ENCODE data around the gene RNF17.

Gene RNF17

GRCh38 chr13:24910502-24911132 is 146.6 kb downstream of the RNF17 start (continued):
- no peak for TF ChIP-seq ZNF18 (tag by site-specific recombination; IDR thresholded peaks at IDR 0.05)

DNA sequence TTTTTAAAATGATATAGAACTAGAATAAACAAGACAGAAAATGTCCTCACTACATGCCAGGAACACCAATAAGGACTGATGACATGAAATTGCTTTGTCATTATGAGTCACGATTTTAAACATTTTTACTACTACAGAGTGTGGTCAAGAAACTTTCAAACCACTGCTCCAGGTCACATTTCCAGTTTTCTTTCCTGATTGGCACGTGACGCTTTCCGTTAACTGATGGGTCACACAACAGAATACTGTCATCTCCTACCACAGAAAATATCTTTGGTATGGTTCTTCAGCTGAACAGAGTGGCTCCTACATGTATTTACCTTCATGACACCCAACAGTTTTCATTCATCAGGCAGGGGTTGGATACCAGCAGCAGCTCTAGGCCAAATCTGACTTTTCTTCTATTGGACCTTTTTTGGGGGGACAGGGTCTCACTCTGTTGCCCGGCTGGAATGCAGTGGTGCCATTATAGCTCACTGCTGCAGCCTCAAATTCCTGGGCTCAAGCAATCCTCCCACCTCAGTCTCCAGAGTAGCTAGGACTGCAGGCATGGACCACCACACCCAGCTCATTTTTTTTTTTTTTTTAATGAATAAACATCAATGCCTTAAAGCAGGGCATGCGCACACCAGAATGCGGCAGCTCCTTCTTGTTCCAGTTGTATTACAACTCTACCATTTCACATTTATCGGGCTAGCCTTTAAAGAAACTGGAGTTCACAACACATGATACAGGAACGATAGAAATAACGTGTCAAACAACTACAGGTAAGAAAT is 147.4 kb downstream of the RNF17 start:
- POLR2A ChIA-PET = interaction anchor here (0.6 kb wide), 2 partner anchors 22 to 46 kb away, joined by 3 read pairs; no protein-coding TSS in a partner anchor

More for the DNA sequence above, 147.4 kb downstream of the RNF17 start:
- H3K9me3 ChIP-seq (ENCODE audit: control insufficient read depth, insufficient read depth, low read depth, low read length) = no peaks in the 10 kb centered on the region
- H3K27ac ChIP-seq (ENCODE audit: extremely low read depth, low read depth, low read length) = no peak overlapping the region
- no peaks in the 10 kb centered on the region; the same call in 1 of the 2 replicates for H3K4me1 ChIP-seq (ENCODE audit: control insufficient read depth, insufficient read depth, low read length)
- no peak for TF ChIP-seq ZNF426 (tag by site-specific recombination; IDR thresholded peaks at IDR 0.05)
- TF ChIP-seq PRDM6 (tag by site-specific recombination; IDR thresholded peaks at IDR 0.05) = no peak
- TF ChIP-seq, protein P1, sequence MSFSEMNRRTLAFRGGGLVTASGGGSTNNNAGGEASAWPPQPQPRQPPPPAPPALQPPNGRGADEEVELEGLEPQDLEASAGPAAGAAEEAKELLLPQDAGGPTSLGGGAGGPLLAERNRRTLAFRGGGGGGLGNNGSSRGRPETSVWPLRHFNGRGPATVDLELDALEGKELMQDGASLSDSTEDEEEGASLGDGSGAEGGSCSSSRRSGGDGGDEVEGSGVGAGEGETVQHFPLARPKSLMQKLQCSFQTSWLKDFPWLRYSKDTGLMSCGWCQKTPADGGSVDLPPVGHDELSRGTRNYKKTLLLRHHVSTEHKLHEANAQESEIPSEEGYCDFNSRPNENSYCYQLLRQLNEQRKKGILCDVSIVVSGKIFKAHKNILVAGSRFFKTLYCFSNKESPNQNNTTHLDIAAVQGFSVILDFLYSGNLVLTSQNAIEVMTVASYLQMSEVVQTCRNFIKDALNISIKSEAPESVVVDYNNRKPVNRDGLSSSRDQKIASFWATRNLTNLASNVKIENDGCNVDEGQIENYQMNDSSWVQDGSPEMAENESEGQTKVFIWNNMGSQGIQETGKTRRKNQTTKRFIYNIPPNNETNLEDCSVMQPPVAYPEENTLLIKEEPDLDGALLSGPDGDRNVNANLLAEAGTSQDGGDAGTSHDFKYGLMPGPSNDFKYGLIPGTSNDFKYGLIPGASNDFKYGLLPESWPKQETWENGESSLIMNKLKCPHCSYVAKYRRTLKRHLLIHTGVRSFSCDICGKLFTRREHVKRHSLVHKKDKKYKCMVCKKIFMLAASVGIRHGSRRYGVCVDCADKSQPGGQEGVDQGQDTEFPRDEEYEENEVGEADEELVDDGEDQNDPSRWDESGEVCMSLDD (tag by site-specific recombination; IDR thresholded peaks at IDR 0.05) = no peak
- TF ChIP-seq ZNF585B (tag by site-specific recombination; IDR thresholded peaks at IDR 0.05) = no peak
- no peak for TF ChIP-seq GLI4 (tag by site-specific recombination; IDR thresholded peaks at IDR 0.05)
- TF ChIP-seq FEZF1 (tag by site-specific recombination; IDR thresholded peaks at IDR 0.05) = no peak
- TF ChIP-seq, protein P2, sequence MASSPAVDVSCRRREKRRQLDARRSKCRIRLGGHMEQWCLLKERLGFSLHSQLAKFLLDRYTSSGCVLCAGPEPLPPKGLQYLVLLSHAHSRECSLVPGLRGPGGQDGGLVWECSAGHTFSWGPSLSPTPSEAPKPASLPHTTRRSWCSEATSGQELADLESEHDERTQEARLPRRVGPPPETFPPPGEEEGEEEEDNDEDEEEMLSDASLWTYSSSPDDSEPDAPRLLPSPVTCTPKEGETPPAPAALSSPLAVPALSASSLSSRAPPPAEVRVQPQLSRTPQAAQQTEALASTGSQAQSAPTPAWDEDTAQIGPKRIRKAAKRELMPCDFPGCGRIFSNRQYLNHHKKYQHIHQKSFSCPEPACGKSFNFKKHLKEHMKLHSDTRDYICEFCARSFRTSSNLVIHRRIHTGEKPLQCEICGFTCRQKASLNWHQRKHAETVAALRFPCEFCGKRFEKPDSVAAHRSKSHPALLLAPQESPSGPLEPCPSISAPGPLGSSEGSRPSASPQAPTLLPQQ (tag by site-specific recombination; IDR thresholded peaks at IDR 0.05) = no peak
- no peak for TF ChIP-seq ZNF488 (tag by site-specific recombination; IDR thresholded peaks at IDR 0.05)
- no peak for TF ChIP-seq ZNF473 (tag by site-specific recombination; IDR thresholded peaks at IDR 0.05)
- no peak for TF ChIP-seq ZNF768 (tag by site-specific recombination; IDR thresholded peaks at IDR 0.05)
- TF ChIP-seq, protein P3, sequence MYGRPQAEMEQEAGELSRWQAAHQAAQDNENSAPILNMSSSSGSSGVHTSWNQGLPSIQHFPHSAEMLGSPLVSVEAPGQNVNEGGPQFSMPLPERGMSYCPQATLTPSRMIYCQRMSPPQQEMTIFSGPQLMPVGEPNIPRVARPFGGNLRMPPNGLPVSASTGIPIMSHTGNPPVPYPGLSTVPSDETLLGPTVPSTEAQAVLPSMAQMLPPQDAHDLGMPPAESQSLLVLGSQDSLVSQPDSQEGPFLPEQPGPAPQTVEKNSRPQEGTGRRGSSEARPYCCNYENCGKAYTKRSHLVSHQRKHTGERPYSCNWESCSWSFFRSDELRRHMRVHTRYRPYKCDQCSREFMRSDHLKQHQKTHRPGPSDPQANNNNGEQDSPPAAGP (tag by site-specific recombination; IDR thresholded peaks at IDR 0.05) = no peak
- CTCF ChIA-PET = interaction anchor here (0.6 kb wide), 1 partner anchor 13 kb away, joined by 3 read pairs; no protein-coding TSS in a partner anchor
- no peak overlapping the region for H3K4me3 ChIP-seq (ENCODE audit: low read depth, low read length)
- H3K36me3 ChIP-seq (ENCODE audit: control insufficient read depth in 2 of 2, insufficient read depth in 1 of 2, low read length in 2 of 2) = peaks cover 19 to 47% of the 10 kb centered on the region in 2 experiments
